Measurements from ENCODE around the gene SETD2.

GRCh38 chr3:46993292-46993691 lies 170.6 kb downstream of the SETD2 start:
- TF ChIP-seq RXRA (IDR thresholded peaks at IDR 0.05; ENCODE audit: insufficient read depth, low read depth, low read length) (no peak), CTCF (IDR thresholded peaks at IDR 0.05; ENCODE audit: control extremely low read depth in 1 of 3, insufficient read depth in 1 of 3, low read depth in 1 of 3, low read length in 3 of 3) (no peak), CBX5 (IDR thresholded peaks at IDR 0.05; ENCODE audit: low read depth, low read length) (no peak), EP300 (IDR thresholded peaks at IDR 0.05; ENCODE audit: borderline replicate concordance in 1 of 2, low read depth in 2 of 2, low read length in 2 of 2) (no peak), EZH2 (IDR thresholded peaks at IDR 0.05; ENCODE audit: low read depth, low read length, severe bottlenecking) (no peak), MAX (IDR thresholded peaks at IDR 0.05) (no peak), ASH2L (IDR thresholded peaks at IDR 0.05; ENCODE audit: low read length) (no peak), SP1 (IDR thresholded peaks at IDR 0.05; ENCODE audit: low read depth, low read length) (no peak), KDM4A (IDR thresholded peaks at IDR 0.05; ENCODE audit: low read depth, low read length, severe bottlenecking) (no peak)

All from H1 (cell line).